Measurements from ENCODE around the gene FSTL3.
"Not testable (repeated sequence)": the region's sequence is repeated elsewhere in the genome, so short reads cannot be mapped to it uniquely, and the experiment has no call there.

Gene FSTL3

DNA sequence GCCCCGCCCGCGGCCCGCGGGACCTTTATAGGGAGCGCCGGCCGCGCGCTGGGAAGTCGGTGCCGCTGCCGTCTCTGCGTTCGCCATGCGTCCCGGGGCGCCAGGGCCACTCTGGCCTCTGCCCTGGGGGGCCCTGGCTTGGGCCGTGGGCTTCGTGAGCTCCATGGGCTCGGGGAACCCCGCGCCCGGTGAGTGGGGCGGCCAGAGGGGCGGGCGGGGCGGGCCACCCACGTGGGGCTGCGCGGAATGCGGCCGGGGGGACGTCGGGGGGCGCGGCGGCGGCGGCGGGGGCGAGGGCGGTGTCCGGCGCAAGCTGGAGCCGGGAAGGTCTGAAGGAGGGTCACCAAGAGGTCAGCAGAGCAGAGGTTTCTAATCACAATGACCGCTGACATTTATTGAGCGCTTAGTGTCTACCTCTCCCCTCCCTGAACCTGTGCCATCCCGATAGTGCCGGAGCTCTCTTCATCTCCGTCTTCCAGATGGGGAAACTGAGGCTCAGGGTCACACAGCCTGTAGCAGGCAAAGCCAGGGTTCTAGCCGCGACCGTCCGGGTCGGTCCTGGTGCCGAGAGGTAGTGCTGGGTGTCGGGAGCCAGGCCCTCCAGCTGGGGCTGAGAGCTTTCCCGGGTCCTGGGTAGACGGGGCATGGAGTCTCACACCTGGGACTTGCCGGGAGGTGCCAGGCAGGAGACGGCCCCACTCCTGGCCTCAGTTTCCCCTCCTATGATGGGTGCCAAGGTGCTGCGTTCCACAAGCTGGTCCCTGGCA is at the start of gene FSTL3:
Gene FSTL3, plus strand, starts transcription at position 54 of the 767 bp plus-strand sequence. Its CDS starts 32 bp downstream, at position 86.
- no peak for DNase-seq (ENCODE audit: low spot score)

DNA sequence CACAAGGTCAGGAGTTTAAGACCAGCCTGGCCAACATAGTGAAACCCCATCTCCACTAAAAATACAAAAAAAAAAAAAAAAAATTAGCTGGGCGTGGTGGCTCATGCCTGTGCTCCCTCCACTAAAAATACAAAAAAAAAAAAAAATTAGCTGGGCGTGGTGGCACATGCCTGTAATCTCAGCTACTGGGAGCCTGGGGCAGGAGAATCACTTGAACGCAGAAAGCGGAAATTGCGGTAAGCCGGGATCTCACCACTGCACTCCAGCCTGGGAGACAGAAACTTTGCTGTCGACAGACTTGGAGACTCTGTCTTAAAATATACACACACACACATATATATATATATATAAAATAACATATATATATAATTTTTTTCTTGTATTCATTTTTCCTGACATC is 49.6 kb upstream of the FSTL3 start:
- DNase-seq (ENCODE audit: low spot score), result not testable (repeated sequence)

DNA sequence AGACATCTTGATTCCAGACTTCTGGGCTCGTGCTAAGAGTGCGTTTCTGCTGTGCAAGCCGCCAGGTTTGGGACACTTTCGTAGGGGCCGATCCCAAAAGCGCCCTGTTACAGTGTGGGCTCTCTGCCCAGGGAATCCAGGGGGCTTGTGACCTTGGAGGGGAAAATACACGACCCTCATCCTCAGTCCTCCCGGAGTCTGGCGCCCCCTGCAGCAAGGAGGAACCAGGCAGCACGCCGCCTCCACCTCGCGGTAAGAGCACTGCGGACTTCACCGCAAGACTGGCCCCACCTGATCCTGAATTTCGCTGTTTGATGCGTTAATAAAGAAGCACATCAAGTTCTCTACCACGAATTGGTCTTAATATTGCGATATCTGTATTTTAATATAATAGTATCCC is 48.0 kb upstream of the FSTL3 start:
- DNase-seq (ENCODE audit: low spot score), result no peak

- DNase-seq (ENCODE audit: low spot score), result not testable (repeated sequence)
Measured at GRCh38 chr19:629515-629914, 46.7 kb upstream of the FSTL3 start.

DNA sequence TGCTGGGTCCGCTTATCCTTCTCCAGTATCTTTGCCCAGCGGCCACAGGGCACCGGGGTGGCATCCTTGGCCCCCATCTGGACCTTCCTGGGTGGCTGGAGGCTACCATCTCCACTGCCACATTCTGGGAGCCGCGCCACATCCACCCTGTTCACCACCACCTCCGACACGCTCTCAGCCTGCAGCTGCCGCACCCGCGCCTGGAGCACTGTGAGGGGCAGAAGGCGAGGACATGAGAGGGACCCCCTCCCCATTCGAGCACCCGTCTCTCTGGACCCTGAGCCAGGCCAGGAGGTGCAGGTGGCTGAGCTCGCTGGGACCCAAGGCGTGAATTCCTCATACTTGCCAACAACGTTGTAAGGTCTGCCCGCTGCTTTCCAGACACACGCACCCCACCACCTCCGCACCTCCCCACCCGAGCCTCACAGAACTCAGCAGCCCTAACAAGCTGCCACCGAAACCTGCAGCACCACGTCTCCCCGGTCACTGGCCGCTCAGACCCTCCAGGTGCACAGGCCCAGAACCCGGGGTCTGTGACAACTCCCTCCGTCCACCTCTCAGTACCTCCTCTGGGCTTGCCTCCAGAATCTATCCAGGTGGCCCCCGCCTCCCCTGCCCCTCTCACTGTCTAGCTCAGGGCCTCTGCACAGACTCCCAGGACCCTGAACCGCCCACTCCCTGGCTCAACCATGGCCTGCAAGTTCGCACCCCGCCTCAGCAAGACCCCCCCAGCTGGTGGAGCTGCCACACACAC is 46.1 kb upstream of the FSTL3 start:
- no peak for DNase-seq (ENCODE audit: low spot score)

DNA sequence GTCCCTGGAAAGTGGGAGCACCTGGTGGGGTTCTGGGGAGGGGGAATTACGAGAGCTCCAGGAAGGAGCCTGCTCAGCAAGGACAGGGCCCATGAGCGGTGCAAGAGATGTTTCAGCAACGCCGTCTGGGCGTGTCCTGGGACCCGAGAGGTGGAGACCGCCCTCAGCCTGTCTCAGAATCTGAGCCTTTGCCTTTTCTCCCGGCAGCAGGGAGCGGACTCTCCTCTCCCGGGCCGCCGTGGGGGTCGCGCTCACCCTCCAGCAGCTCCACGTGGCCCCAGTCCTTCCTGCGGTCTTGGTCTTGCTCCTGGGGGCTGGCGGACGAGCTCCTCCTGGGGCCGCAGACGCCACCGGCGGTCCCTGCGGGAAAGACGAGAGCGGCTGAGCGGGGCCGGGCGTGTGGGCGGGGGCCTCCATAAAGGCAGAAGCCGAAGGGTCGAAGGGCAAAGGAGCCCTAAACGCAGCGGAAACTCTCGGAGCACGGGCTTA is 43.6 kb upstream of the FSTL3 start:
- DNase-seq (ENCODE audit: low spot score), result no peak

DNA sequence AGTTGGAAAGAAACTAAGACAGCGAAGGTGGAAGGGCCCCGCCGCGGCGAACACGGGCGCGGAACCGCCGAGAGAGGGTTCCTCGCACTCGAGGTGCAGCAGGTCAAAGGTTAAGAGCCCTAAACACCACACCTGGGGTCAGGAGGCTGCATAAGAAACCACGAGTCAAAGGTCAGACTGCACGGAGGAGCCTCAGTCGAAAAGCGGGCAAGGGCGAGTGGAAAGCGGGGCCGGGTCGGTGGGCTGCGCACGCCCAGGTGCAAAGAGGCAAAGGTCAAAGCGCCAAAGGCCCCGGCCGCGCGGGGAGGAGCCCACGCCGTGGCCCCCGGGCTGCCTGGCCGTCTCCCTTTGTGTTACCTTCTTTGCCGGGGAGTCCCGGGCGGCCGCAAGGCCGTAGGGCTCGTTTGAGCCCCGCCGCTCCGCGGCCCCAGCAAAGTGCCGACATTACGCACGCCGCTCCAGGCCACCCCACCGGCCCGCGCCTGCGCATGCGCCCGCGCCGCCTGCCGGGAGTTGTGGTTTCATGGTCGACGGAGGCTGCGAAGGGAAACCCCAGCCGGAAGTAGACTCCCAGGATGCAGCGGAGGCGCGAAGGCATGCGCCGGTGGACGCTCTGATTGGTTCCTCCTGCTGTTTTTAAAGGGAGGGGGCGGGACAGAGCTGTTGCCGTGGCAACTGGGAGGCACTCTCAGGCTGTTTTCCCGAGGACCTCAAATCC is 43.0 kb upstream of the FSTL3 start, which contains the start of gene POLRMT:
Gene POLRMT, minus strand, starts transcription at position 470 of the 718 bp plus-strand sequence. Its CDS starts 25 bp downstream, at position 445.
- DNase-seq (ENCODE audit: low spot score), result peak; percentile 98

DNA sequence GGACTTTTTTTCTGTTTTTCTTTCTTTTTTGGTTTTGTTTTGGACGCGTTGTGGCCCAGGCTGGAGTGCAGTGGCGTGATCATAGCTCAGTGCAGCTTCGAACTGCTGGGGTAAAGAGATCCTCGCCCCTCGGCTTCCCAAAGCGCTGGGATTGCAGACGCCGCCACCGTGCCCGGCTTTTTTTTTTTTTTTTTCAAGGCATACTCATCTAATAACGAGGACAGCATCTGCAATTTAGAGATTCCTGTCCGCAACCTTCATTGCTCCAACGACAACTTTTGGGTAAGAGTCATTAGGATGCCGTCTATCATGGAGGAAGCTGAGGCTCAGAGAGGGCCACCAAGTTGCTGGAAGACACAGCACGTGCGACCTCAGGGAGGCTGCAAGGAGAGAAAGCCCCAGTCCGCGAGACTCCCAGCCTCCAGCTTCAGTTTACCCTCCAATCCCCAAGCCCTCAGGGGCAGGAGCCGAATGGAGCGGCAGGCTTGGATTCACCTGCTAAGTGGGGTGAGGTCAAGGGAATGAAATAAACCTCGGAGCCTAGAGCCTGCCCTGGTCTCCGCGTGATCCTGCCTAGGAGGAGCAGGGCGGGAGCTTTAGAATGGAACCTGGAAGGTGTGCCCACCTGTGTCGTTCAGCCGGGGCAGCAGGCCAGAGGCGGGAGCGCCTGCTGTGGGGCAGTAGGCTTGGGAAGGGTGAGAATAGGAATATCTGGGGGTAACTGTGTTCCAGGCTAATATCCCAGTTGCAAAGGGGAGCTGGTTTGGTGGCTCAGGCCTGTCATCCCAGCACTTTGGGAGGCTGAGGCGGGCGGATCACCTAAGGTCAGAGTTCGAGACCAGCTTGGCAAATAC is 42.2 kb upstream of the FSTL3 start:
- no peak for DNase-seq (ENCODE audit: low spot score)

DNA sequence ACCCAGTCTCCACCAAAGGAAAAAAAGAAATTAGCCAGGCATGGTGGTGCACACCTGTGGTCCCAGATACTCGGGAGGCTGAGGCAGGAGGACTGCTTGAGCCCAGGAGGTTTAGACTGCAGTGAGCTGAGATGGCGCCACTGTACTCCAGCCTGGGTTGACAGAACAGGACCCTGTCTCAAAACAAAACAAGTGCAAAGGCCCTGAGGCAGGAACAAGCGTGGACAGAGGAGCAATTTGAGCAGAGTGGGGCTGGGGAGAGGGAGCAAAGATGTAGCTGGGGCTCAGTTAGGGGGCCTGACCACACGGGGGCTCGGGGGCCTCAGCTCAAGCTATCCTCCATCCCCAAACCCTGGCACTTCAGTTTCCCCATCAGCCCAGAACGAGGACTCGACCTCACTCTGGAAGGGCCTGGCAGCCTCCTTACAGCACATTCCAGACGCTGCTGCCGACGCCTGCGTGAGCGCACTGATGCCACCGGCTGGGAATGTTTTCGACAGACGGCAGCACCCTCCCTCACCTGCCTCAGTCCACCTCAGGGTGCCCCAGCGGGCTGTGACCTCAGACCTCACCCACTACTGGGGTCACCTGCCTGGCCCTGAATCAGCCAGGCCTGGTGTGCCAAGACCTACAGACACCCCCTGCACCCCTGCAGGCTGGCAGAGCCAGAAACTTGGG is 41.1 kb upstream of the FSTL3 start:
- DNase-seq (ENCODE audit: low spot score), result no peak

GRCh38 chr19:638906-639252 is 37.3 kb upstream of the FSTL3 start:
- no peak for DNase-seq (ENCODE audit: low spot score)

DNA sequence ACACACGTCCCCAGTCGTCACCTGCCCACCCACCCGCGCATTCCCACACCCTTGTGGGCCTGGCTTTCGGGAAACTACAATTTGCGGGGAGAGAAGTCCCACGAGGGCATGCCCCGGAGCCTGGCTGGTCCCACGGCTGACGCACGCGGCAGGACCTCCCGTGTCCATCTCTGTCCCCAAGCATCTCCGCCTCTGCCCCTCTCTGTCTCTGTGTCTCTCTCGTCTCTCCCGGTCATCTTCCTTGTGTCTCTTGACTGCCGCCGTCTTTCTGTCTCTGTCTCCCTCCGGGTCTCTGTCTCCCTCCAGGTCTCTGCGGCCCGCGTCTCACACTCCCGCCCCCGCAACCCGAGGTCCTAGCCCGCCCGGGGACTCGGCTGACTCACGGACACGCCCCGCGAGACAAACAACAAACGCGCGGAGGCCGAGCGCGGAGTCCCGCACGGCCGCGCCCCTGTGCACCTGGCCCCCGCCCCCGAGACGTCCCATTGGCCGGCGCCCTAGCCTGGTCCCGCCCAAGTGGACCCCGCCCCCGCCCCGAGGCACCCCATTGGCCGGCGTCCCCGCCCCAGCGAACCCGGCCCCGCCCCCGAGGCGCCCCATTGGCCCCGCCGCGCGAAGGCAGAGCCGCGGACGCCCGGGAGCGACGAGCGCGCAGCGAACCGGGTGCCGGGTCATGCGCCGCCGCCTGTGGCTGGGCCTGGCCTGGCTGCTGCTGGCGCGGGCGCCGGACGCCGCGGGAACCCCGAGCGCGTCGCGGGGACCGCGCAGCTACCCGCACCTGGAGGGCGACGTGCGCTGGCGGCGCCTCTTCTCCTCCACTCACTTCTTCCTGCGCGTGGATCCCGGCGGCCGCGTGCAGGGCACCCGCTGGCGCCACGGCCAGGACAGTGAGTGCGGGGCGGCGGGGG is 36.7 kb upstream of the FSTL3 start, which contains the start of gene FGF22:
Gene FGF22, plus strand, starts transcription at position 627 of the 908 bp plus-strand sequence. Its CDS starts 47 bp downstream, at position 674.
- peak; percentile 94 for DNase-seq (ENCODE audit: low spot score)

DNA sequence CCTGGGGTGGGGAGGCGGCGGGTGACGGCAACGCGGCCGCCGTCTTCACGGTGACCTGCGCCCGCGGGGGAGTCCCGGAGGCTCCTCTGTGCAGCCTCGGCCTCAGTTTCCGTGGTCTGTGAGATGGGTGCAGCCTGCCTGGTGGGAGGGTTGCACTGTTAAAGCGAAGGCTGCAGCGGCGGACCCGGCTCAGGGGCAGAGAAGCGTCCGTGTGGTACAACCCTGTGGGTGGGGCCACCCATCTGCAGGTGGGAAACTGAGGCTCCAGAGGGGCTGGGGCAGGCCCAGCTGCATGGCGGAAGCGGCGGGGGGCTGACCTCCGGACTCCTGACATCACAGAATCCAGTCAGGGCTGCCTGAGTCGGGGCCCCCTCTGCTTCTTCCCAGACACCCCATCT is 36.0 kb upstream of the FSTL3 start:
- DNase-seq (ENCODE audit: low spot score), result no peak

DNA sequence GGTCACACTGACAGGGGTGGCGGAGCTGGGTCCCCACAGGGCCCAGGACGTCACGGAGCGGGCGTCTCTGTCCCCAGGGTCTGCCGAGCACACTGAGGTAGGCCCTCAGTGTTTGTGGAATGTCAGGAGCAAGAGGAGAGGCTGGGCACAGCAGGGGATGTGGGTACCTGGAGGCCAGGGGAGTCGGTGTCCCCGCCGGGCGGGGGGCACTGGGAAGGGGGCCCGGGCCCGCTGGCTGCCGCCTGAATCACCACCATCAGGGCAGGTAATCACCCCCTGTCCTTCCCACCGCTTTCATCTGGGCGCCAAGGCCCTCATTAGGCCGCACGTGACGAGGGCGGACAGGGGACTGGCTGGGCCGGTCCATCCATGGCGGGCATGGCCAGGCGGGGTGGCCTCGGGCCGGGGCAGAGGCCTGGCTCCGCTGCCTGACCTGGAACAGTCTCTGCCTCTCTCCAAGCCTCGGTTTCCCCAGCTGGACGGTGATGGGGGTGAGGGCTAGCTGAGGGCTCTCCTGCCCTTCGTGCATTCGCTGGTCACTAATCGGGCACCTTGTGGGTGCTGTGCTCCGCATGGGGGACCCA is 35.5 kb upstream of the FSTL3 start:
- no peak for DNase-seq (ENCODE audit: low spot score)

GRCh38 chr19:641702-642101 is 34.5 kb upstream of the FSTL3 start:
- no peak for DNase-seq (ENCODE audit: low spot score)

GRCh38 chr19:642767-643727 is 33.1 kb upstream of the FSTL3 start:
- no peak for DNase-seq (ENCODE audit: low spot score)

DNA sequence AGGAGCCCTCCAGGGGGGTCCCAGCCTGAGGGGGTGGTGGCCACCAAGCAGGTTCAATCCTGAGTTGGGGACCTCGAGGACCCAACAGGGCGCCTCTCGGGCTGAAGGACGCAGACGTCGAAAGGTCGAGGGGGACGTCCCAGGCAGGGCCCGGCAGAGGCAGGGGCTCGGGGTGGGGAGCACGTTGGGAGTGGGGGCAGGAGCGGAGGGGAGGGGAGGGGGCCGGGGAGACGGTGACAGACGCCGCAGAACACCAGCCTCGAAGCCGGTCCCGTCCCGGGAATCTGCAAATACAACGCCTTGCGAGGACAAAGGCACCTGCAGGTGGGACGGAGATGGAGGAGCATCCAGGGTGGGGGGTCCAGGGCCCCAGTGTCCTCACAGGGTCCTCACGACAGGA is 32.5 kb upstream of the FSTL3 start:
- no peak for DNase-seq (ENCODE audit: low spot score)

- DNase-seq (ENCODE audit: low spot score), result no peak
Measured at GRCh38 chr19:644363-644762, 31.8 kb upstream of the FSTL3 start.

DNA sequence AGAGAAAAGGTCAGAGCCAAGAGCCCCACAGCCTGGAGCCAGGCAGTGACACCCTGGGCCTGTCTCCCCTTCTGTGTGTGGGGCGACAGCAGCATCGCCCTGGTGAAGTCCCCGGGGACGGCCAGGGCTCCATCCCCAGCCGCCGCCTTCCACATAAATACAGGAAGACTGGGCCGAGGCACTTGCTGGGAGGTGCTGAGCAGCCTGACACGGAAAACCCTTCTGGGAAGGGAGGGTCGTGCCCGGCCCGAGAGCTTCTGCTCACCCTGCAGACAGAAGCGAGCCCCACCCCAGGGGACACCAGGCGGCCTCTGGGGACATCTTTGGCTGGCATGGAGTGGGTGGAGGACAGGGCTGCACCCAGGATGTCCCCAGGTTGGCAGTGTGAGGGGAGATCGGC is 31.4 kb upstream of the FSTL3 start:
- DNase-seq (ENCODE audit: low spot score), result no peak

All from left forelimb (tissue), 1 donor.